T47D (cell line): ENCODE data around the gene SPDYE6.
"Not testable (repeated sequence)": the region's sequence is repeated elsewhere in the genome, so short reads cannot be mapped to it uniquely, and the experiment has no call there.

Source experiments
- DNase-seq, 2 experiments: peaks; one replicate each; pipeline versions ENCODE4 v3.0.0 to v3.0.0-alpha.2; 2011 to 2012; ENCODE audit warnings: low read depth in 1 of 2, low spot score in 1 of 2
- JUND ChIP-seq: IDR thresholded peaks from 2 replicates; pipeline ENCODE4 v1.6.1; 2012; ENCODE audit warnings: low read depth
- in situ Hi-C: cut with HindIII; loops from 2 replicates; pipeline ENCODE4 v1.10.0; 2016; ENCODE audit warnings: low sequenced_read_pairs, low pct_unique_long_range_greater_than_20kb

The SPDYE6 gene

DNA sequence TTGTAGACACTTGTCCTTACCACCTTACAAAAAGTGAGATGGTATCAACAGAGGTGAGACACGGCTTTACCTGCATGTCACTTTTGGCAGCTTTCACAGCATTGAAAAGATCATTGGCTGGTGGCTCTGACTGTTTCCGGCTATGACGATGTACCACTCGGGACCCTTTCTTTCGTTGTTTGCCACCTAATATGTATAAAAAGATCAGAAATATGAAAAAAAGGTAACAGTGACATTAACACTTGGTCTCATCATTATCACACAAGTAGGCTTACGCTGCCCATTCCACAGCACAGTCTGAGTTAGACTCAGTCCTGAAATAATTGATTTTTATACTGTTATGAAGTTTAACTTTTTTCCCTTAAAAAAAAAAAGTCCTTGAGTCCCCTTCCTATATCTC is 29.1 kb downstream of the SPDYE6 start:
- DNase-seq, in situ Hi-C loops: not testable (repeated sequence)

DNA sequence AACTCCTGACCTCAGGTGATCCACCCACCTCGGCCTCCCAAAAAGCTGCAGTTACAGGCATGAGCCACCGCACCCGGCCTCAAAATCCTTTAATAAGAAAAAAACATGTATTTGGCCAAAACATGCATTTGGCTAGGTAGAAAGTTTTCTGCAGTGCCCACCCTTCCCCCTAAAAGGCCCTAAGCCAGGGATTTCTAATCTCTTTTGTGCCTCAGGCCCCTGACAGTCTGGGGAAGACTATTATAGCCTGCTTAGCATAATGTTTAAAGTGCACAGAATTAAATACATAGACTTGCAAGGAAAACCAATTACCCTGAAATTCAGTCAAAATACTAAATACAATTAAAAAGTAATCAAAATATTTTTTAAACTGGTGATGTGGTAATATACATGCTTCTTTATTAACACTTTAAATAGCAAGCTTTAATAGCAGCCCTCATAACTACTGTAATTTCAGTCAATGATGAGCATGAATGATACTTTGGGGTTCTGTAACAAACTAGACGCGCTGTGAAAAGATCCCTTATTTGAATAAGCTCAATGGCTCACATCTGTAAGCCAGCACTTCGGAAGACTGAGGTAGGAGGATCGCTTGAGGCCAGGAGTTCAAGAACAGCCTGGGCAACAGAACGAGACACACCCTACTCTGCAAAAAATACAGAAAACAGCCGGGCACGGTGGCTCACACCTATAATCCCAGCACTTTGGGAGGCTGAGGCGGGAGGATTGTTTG is 29.9 kb downstream of the SPDYE6 start:
- no peak for TF ChIP-seq JUND
- in situ Hi-C loops: no loop called here
- no peak for DNase-seq

DNA sequence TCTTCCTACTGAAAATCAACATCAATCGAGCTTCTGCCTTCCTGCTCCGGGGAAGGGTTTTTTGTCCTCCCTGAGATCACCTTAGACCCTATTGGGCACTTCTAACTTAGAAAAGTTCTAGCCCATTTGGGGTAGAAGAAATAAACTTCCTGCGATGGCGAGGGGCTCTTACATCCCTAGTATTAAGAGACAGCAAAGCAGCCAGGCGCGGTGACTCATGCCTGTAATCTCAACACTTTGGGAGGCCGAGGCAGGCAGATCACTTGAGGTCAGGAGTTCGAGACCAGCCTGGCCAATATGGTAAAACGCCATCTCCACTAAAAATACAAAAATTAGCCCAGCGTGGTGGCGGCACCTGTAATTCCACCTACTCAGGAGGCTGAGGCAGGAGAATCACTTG is 31.1 kb downstream of the SPDYE6 start:
- DNase-seq, in situ Hi-C loops: not testable (repeated sequence)

DNA sequence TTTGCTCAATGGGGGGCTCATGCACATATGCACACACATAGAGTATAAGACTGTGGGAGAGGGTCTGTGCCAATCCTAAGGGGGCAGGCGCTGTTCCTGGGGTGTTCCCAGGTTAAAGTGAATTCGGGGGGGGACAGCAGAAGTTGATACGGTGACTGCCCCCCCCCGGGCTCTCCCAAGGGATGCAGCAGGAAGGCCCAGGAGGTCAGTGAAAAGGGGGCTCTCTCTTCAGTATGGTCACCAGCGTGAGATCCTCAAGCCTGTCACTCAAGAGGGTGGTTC is 32.4 kb downstream of the SPDYE6 start:
- no peak for TF ChIP-seq JUND
- no peak for DNase-seq
- in situ Hi-C loops: no loop called here

DNA sequence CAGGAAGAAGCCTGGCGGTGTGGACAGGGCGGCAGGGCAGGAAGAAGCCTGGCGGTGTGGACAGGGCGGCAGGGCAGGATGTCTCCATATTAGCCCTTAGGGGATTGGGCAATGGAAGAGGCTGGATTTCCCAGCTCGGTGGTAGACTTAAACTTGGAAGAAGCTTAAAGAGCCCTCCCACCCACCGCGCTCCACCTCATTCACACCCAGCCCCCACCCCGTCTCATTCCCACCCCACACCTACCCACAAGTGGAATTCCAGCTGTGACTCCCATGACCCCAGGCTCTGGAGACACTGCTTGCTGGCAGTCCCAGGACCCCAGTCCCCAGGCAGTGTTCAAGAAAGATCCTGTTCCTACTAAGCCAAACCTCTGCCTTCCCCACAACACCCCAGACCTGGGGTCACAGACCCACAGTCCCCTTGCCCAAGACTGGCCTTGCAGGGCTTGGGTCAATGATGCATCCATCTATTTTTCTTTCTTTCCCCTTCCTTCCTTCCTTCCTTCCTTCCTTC is 34.0 kb downstream of the SPDYE6 start:
- DNase-seq: no peak
- in situ Hi-C loops: no loop called here

DNA sequence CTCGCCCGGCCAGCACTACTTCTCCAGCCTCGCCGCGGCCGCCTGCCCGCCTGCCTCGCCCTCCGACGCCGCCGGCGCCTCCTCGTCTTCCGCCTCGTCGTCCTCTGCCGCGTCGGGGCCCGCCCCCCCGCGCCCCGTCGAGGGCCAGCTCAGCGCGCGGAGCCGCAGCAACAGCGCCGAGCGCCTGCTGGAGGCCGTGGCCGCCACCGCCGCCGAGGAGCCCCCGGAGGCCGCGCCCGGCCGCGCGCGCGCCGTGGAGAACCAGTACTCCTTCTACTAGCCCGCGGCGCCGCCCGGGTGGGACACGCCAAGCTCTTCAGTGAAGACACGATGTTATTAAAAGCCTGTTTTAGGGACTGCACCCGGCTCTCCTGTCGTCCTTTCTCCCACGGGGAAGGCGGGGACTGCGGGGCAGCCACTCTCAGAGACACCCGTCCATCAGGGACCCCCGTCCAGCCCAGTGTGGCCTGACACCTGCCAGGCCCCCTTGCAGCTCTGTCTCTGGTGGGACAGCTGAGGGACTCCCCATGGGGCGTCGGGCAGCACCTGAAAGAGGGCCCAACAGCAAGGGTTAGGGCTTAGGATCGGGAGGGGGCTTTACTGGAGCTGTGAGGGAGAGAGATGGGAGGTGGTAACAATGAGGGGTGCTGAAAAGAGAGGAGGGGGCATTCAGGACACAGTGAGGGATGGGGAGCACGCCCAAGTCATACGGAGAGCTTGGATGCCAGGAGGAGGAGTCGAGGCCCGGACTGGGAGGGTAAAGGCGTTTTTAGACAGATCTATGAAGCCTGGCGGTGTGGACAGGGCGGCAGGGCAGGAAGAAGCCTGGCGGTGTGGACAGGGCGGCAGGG is 34.7 kb downstream of the SPDYE6 start:
- TF ChIP-seq JUND: no peak
- no peak for DNase-seq
- in situ Hi-C loops: no loop called here

More for the DNA sequence above, 34.0 kb downstream of the SPDYE6 start:
- TF ChIP-seq JUND: no peak

DNA sequence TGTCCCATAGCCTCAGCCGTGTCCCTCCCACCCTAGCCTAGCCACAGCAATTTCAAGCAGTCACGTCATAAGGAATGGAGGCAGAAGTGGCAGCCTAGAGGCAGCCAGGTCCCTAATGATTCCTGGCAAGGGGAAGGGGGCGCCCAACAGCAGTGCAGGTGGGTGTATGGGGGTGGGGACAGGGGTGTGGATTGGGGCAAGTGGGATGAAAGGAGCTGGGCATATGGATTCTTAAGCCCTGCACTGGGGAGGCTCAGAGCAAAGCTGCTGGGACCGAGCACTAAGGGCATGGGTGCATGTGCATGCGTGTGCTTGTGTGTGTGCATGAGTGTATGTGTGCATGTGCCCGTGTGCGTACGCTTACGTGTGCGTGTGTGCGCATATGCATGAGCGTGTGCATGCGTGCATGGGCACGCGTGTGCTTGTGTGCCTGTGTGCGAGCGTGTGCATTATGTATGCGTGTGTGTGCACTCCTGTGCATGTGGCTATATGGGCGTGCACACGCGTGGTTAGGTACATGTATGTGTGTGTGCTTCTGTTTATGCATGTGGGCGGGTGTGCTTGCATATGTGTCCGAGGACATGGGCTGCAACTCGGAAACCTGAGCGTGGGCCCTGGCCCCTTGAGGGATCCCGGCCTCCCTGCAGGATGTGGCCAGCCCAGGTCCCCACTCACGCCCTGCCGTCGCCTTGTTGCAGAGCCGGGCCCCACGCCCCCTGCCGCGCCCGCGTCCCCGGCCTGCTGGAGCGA is 35.5 kb downstream of the SPDYE6 start:
- TF ChIP-seq JUND: no peak
- DNase-seq: no peak
- in situ Hi-C loops: no loop called here

DNA sequence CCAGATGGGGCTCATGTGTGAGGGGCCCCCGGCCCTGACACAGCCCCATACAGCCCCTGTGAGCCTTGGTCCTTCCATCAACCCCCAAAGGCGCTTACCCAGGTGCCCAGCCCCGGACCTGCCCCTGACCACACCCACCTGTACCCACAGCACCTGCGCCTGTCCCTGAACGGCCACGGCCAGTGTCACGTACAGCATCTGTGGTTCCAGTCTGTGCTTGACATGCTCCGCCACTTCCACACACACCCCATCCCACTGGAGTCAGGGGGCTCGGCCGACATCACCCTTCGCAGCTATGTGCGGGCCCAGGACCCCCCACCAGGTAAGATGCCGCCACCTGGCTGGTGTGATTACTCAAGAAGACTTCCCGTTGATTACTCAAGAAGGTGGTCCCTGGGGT is 36.1 kb downstream of the SPDYE6 start:
- DNase-seq: no peak
- in situ Hi-C loops: no loop called here
- no peak for TF ChIP-seq JUND

DNA sequence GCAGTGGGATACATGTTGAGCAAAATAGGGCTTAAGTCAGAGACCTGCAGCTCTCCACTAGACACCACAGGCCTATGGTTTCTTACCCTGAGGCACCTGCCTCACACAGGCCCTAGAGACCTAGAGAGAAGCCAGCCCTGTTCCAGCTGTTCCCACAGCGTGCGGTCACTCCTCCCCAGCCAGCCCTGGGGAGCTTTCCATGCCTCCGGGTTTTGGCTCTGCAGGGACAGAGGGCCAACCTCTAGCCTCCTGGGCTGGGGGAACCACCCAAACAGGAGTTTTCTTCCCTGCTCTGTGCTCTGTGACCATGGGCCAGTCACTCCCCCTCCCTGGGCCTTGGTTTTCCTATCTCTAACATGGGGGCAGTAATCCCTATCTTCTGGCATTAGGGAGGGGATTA is 36.6 kb downstream of the SPDYE6 start:
- DNase-seq: no peak
- in situ Hi-C loops: no loop called here
- TF ChIP-seq JUND: no peak

DNA sequence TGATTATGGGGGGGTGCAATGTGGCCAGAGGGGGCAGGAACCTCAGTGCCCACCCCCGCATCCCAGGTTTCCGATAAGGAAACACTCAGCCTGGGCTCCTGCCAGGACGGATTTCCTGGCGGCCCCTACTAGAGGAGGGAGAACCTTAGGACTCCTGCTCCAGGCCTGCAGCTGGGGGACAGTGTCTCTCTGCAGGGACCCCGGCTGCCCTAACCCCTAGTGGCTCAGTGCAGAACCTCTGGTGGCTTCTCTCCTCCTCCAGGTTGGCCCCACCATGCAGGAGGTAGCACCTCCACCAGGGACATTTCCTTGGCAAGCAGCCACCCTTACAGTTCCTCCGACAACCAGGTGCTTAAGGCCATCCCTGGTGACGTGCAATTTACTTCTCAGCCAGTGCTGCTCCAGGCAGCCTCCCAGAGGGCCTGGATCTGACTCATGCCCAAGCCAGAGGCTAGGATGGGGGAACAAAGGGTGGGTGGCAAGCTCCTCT is 37.7 kb downstream of the SPDYE6 start:
- in situ Hi-C loops: no loop called here
- peak in 1 of 2 experiments; percentile 19 for DNase-seq
- TF ChIP-seq JUND: no peak

DNA sequence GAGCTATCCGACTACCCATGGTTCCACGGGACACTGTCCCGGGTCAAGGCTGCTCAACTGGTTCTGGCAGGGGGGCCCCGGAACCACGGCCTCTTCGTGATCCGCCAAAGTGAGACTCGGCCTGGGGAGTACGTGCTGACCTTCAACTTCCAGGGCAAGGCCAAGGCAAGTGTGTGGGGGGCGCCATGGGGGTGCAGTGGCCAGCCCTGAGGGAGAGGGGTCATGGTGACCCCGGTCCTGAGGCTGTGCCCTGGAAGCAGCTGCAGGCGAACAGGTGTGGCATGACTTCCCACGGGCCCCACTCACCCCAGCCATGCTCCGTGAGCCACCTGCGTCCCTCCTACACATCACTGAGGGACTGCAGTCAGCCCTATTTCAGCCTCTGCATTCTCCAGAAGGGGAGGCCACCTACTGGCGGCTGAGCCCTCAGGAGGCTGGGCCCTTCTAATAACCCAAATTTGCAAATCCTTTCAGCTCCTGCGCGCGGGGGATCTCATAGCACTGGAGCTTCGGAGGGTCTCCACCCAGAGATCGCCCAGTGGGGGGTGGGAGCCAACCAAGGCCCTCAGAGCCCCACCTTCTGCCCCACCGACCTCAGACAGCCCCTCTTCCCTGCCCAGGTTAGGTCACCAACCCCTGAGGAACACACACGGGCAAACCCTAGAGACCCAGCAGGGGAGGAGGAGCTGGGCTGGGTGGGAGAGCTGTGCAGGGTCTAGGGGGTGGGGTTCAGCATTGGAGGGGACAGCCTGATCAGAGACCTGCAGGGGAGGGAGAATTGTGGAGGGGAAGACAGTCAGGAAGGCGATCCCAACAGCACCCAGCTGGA is 38.8 kb downstream of the SPDYE6 start:
- TF ChIP-seq JUND: no peak
- no peak for DNase-seq
- in situ Hi-C loops: no loop called here
